Small intestine (tissue), 7 donors: Measurements from ENCODE around the gene PML. TPM values are rescaled to one million over a fixed set of nuclear protein-coding genes. Genes with fewer than 3 reads are reported as not detected.
"Not testable (repeated sequence)": the region's sequence is repeated elsewhere in the genome, so short reads cannot be mapped to it uniquely, and the experiment has no call there.

Source experiments
- DNase-seq, 2 donors: peaks; one replicate each; pipeline versions ENCODE4 v3.0.0 to v3.0.0-alpha.2; 2013
- FAIRE-seq: peaks from 2 replicates; lab custom pipeline; 2012; peaks lifted over from hg19 to GRCh38; lab: Jason Lieb, UNC
- H3K27ac ChIP-seq, 3 donors: one replicate each; pipeline ENCODE4 v1.5.1; 2013; ENCODE audit warnings: low read length in 2 of 3, mild to moderate bottlenecking in 2 of 3, control low read depth in 1 of 3, inconsistent platforms in 1 of 3, low read depth in 1 of 3, moderate library complexity in 1 of 3
- H3K27me3 ChIP-seq, 3 donors: one replicate each; pipeline ENCODE4 v1.6.1; 2013; ENCODE audit warnings: low read length in 3 of 3, inconsistent platforms in 1 of 3; ENCODE audit not compliant: control insufficient read depth in 3 of 3, insufficient read depth in 3 of 3
- H3K36me3 ChIP-seq, 3 donors: one replicate each; pipeline ENCODE4 v1.6.1; 2013; ENCODE audit warnings: low read length in 3 of 3, inconsistent platforms in 1 of 3, low read depth in 1 of 3, mild to moderate bottlenecking in 1 of 3, moderate library complexity in 1 of 3; ENCODE audit not compliant: control insufficient read depth in 3 of 3, insufficient read depth in 2 of 3
- H3K4me1 ChIP-seq, 3 donors: one replicate each; pipeline ENCODE4 v1.6.1; 2013; ENCODE audit warnings: low read length in 2 of 3, inconsistent platforms in 1 of 3, low read depth in 1 of 3, mild to moderate bottlenecking in 1 of 3, moderate library complexity in 1 of 3; ENCODE audit not compliant: control insufficient read depth in 3 of 3, insufficient read depth in 2 of 3
- H3K4me3 ChIP-seq, 3 donors: one replicate each; pipeline ENCODE4 v1.5.1; 2013; ENCODE audit warnings: low read length in 3 of 3, control low read depth in 1 of 3, inconsistent platforms in 1 of 3, low read depth in 1 of 3, mild to moderate bottlenecking in 1 of 3, moderate library complexity in 1 of 3
- H3K9me3 ChIP-seq, 2 donors: one replicate each; pipeline ENCODE4 v1.6.1; 2013; ENCODE audit warnings: low read depth in 1 of 2, low read length in 1 of 2; ENCODE audit not compliant: control insufficient read depth in 2 of 2, insufficient read depth in 1 of 2
- WGBS, 3 donors: extraction: QIAGEN DNeasy Blood & Tissue Kit; methylation state at CpG; one replicate each; pipeline ENCODE4 v1.1.7; 2013; 5-methylcytosine and 5-hydroxymethylcytosine counted together
- polyA plus RNA-seq, 4 donors: library from polyadenylated mRNA; stranded (reverse) in 3 of 4; unstranded in 1 of 4; fragments of 200-250 nt in 3 of 4; fragments of 120-200 nt in 1 of 4; gene quantifications; one replicate each; pipeline versions ENCODE4 v1.2.1 to v1.2.3, GENCODE V29; 2013
- donor health status: healthy with polysubstance abuse.
- donor health status: control.
- donor health status: control.
- donor health status: Bipolar disorder and iron deficiency.
- donor health status: healthy.

PML gene
- polyA plus RNA-seq, 4 donors, result 16.5 to 31.1 (median 26.1) TPM

GRCh38 chr15:74064183-74064582 lies 69.7 kb downstream of the PML start:
- H3K4me3 ChIP-seq, H3K4me1 ChIP-seq, H3K27ac ChIP-seq, H3K9me3 ChIP-seq, FAIRE-seq, H3K27me3 ChIP-seq, H3K36me3 ChIP-seq, DNase-seq: not testable (repeated sequence)
- WGBS, 3 donors, result 94 to 100% (median 100%) methylated on average over 3 of the region's 3 CpGs

GRCh38 chr15:74064822-74065221 lies 70.3 kb downstream of the PML start:
- WGBS, 3 donors, result 33 to 65% (median 42%) methylated on average over 8 of the region's 8 CpGs
- FAIRE-seq, H3K9me3 ChIP-seq, H3K4me1 ChIP-seq, H3K36me3 ChIP-seq, H3K27me3 ChIP-seq, H3K27ac ChIP-seq, H3K4me3 ChIP-seq, DNase-seq: not testable (repeated sequence)

GRCh38 chr15:74065684-74066411 lies 71.3 kb downstream of the PML start:
- H3K9me3 ChIP-seq, FAIRE-seq: not testable (repeated sequence)
- WGBS, 3 donors, result 12 to 27% (median 26%) methylated on average over 5 to 8 of the region's 13 CpGs

GRCh38 chr15:74071645-74072044 lies 77.1 kb downstream of the PML start:
- H3K9me3 ChIP-seq, H3K27ac ChIP-seq, H3K4me1 ChIP-seq, FAIRE-seq, H3K4me3 ChIP-seq, H3K36me3 ChIP-seq, H3K27me3 ChIP-seq, DNase-seq: not testable (repeated sequence)
- 83 to 89% (median 88%) methylated on average over 4 of the region's 6 CpGs for WGBS, 3 donors

More at GRCh38 chr15:74065684-74066411, 71.3 kb downstream of the PML start:
- not testable (repeated sequence) for H3K4me3 ChIP-seq, H3K36me3 ChIP-seq, DNase-seq, H3K4me1 ChIP-seq, H3K27ac ChIP-seq, H3K27me3 ChIP-seq

- H3K27ac ChIP-seq, H3K4me1 ChIP-seq, DNase-seq, FAIRE-seq, H3K9me3 ChIP-seq, H3K27me3 ChIP-seq, H3K4me3 ChIP-seq, H3K36me3 ChIP-seq: not testable (repeated sequence)
- WGBS, 3 donors, result no CpG with 5 or more reads among the region's 9 CpGs
Measured at GRCh38 chr15:74072132-74072531, 77.6 kb downstream of the PML start.

- H3K27me3 ChIP-seq, H3K9me3 ChIP-seq, FAIRE-seq, H3K4me3 ChIP-seq, H3K27ac ChIP-seq, H3K36me3 ChIP-seq, DNase-seq, H3K4me1 ChIP-seq: not testable (repeated sequence)
- WGBS, 3 donors, result 23 to 48% (median 31%) methylated on average over 7 to 9 of the region's 16 CpGs
Measured at GRCh38 chr15:74072614-74073337, 78.3 kb downstream of the PML start.

- H3K27ac ChIP-seq, H3K36me3 ChIP-seq, H3K4me3 ChIP-seq, H3K9me3 ChIP-seq, FAIRE-seq, H3K4me1 ChIP-seq, H3K27me3 ChIP-seq, DNase-seq: not testable (repeated sequence)
- 67 to 83% (median 67%) methylated on average over 9 of the region's 9 CpGs for WGBS, 3 donors
Measured at GRCh38 chr15:74075781-74076180, 81.3 kb downstream of the PML start.

- DNase-seq, H3K27ac ChIP-seq, FAIRE-seq, H3K9me3 ChIP-seq, H3K36me3 ChIP-seq, H3K4me3 ChIP-seq, H3K4me1 ChIP-seq, H3K27me3 ChIP-seq: not testable (repeated sequence)
- WGBS, 3 donors, result no CpG with 5 or more reads among the region's 7 CpGs
Measured at GRCh38 chr15:74082450-74082849, 87.9 kb downstream of the PML start, which contains the start of gene GOLGA6A. Gene GOLGA6A (minus strand): TSS chr15:74082550. CDS start chr15:74082509, 41 bp downstream.
